CD4-positive, alpha-beta T cell treated with Interleukin-10 for 1 hour (primary cell): ENCODE data around the gene CLIC6.

Experiments used
- DNase-seq: peaks from one replicate; pipeline ENCODE4 v3.0.0-alpha.2; 2020

Gene CLIC6

GRCh38 chr21:34668803-34669148, at the start of gene CLIC6:
Gene CLIC6, plus strand, starts transcription at chr21:34668994. Its CDS starts 395 bp downstream, at chr21:34669389.
- no peak for DNase-seq

DNA sequence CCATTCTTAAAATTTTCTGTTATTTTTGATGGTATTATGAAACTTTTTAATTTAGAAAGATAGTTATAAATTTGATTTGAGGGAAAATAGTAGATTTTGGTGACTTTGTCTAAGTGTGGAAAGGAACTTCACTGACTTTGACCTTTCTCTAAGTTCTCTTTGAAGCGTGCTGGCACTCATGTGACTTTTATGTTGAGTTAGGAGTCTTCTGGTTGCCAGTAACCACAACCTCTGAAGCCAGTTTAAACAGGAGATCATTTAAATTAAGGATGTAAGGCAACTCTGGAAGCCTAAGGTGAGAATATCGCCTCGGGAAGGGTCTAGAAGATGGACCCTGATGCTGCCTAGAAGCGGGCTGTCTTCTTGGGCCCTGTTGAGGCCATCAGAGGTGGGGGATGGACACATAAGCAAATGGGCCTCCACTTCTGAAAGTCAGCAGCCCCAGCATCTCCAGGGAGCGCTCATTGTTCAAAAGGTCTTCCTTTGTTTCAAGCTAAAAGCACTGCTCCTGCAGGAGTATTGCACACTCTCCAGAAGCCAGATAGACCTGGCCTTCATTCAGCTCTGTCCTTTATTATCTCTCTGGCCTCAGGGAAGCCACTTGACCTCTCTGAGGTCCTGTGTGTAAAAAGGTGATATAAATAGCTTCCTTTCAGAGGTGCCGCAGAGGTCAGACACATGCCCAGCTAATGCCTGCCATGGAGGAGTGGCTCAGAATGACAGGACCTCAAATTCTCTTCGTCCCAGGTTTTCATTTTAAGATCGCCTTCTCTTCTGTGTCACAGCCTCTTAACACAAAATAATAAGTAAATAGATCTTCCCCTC, 48.7 kb upstream of the CLIC6 start:
- no peak for DNase-seq

GRCh38 chr21:34621434-34622350, 47.1 kb upstream of the CLIC6 start:
- no peak for DNase-seq

DNA sequence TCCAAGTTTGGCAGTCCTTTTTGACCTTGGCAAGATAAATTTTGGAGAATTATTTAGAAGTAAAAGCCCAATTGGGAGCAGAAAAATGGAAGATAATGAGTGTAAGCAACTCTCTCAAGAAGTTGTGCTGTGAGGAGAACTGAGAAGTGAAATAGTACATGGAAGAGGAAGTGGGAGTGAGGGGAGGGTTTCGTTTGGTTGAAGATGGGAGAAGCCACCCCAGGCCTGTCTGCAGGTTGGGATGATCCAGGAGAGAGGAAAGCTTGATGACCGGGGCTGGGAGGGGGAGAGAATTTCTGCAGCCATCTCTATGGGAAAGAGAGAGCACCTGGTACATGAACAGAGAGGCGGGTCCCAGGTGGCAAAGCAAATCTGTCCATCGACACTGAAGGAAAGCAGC, 45.3 kb upstream of the CLIC6 start:
- no peak for DNase-seq

GRCh38 chr21:34625030-34625593, 43.7 kb upstream of the CLIC6 start:
- DNase-seq = no peak

DNA sequence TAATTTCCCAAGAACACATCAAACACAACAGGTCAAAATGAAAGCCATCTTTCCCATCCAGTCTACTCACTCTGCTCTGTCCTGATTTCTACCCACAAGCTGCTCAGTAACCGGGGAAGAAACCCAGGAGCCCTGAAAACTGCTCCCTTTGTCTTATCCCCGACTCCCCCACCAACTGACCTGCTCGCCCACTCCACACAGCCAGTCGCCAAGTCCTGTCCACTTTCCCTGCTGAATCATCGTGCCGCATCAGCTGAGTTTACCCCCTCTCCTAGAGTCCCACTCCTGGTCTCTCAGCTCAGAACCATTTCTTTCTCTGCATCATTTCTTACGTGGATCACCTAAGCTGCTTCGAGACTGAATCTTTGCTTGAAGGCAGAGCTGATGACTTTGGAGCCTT, 42.7 kb upstream of the CLIC6 start:
- DNase-seq = no peak

- peak; percentile 64 for DNase-seq
Measured at GRCh38 chr21:34630536-34631143, 38.2 kb upstream of the CLIC6 start.

DNA sequence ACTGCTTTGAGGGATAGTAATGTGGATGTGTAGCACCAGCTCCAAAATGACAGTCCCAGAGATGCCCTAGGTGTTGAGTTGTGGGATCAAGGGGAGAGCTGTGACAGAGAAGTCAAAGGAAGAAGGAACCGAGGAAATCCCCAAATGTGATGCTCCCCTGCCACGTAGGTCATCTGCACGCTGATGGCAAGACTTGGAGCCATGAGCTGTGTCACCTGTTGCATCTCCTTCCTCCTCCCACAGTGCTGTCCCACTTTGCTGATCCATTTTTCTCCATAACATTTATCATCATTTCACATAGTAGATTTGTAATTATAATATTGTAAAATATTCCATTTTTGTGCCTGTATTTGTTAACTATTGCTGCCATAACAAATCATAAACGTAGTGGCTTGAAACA, 36.3 kb upstream of the CLIC6 start:
- no peak for DNase-seq

DNA sequence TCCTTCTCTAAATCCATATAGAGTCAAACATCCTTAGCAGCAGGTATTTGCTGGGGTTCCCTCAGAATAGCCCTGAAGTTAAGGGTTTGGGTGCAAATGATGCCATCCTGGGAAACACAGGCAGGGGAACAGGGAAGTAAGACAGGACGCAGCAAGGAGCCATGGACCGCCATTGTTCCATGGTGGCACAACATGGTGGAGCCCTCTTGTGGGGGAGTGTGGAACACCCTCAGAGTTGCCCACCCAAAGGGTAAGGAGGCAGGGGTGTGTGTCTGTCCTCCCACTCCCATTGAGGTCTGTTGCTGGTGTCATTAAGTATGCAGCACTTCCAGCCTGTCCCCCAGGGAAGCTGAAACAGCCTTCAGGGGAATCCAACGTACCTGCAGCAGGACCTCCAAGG, 33.5 kb upstream of the CLIC6 start:
- DNase-seq = no peak

- no peak for DNase-seq
Measured at GRCh38 chr21:34636961-34637360, 31.8 kb upstream of the CLIC6 start.

DNA sequence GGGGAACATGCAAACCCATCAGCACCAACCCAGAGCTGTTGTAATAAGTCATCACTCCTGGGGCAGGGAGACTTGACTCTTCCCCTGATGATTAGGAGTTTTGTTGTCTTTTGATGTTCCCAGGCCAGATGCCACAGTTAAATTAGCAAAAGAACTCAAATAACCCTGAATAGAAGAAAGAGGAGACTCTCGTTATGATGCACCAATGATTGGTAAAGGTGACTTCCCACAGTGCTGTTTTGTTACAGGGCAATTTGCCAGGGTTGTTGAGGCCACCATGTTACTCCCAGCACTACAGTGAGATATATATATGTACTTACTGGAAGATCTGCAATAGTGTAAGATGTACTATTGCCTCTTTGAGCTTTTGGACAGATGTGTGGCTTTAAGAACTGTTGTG, 29.5 kb upstream of the CLIC6 start:
- DNase-seq = no peak

DNA sequence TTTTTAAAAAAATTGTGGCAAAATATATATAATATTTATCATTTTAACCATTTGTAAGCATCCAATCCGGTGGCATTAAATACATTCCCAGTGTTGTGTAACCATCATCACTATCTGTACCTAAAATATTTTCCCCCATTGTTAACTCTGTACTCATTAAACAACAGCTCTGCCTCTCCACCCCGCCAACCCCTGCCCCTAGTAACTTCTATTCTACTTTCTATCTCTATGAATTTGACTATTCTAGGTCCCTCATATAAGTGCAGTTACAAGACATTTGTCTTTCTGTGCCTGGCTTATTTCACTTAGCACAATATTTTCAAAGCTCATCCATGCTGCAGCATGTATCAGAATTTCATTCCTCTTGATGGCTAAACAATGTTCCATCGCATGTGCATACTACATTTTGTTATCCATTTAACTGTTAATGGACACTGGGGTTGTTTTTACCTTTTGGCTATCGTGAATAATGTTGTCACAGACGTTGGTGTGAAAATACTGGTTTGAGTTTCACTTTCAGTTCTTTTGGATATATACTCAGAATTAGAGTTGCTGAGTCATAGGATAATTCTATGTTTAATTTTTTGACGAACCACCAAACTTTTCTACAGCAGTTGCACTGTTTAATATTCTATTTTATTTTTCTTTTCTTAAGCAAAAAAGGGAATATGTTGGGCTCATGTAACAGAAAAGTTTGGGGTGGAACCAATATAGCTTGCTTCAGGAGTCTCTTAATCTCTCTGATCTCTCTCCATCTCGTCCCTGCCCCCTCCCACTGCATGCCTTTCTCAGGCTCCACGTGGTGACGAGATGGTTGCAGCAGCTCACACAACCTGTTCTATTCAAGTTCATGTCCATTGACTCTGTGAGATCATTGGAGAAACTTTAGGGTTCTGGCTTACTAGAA, 28.7 kb upstream of the CLIC6 start:
- peak; percentile 21 for DNase-seq

- DNase-seq = no peak
Measured at GRCh38 chr21:34640858-34641257, 27.9 kb upstream of the CLIC6 start.

GRCh38 chr21:34642211-34643075, 26.4 kb upstream of the CLIC6 start:
- DNase-seq = no peak

GRCh38 chr21:34644825-34645224, 24.0 kb upstream of the CLIC6 start:
- DNase-seq = no peak

GRCh38 chr21:34647555-34647954, 21.2 kb upstream of the CLIC6 start:
- no peak for DNase-seq

DNA sequence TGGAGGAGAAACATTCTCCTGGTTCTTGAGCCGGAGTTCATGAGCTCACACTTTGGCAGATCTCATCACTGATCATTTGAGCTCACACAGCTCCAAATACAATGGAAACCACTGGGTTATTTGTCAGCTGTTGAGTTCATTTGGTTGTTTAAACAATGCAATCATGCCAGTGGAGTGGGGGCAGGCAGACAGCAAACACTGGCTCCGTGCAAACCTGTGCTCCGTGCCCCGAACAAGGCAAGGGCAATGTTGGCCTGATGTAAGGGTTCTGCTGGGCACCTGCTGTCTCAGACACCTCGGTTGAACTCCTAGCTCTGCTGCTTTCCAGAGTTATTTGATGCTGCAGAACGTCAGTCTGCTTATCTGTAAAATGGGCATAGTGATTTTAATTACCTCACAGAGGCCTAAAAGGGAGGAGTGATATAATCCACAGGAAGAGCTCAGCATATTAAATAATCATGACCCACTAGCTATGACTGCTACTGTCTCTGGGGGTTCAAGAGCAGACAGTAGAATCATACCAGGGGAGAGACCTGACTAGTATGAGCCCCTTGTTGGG, 20.0 kb upstream of the CLIC6 start:
- DNase-seq = no peak

GRCh38 chr21:34649400-34649799, 19.4 kb upstream of the CLIC6 start:
- no peak for DNase-seq

DNA sequence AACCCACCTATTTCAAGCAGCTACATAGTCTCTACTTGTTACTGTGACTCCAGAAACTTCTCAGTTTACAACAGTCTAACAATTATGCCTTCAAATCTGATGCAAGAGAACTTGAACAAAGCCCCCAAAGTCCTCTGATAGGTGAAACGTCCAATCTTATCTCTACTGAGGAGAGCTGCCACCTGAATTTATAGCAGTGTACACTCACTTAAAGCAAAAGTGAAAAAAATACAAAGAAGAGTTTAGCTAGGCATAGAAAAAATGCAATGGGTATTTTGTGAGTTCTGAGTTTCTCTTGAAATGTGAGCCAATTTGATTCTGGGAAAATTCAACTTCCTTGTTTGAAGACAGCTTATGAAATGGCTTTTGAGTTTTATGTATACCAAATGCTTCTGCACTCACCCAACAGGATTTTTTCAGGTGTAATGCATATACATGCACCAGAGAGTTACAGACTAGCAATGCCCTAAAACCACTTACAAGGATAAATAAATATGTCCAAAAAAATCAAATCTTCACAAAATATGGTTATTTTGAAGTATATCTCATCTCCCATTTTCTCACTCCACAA, 17.8 kb upstream of the CLIC6 start:
- no peak for DNase-seq

DNA sequence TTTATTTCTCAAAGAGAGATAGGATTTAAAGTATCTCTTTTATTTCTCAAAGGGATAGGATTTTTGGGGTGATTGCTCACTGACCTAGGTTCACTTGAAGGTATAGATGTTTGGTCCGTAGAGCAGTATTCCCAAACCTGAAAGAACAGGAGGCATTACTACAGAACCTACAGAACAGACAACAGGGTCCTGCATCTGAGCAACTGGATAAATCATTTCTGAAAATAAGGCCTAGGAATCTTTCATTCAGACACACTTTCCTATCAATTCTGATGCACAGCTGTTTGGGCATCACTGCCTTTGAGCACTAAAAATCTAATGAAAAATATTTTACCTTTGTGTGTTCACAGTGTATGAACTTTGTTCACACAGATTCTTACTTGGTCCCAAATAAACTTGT, 17.2 kb upstream of the CLIC6 start:
- DNase-seq = no peak

DNA sequence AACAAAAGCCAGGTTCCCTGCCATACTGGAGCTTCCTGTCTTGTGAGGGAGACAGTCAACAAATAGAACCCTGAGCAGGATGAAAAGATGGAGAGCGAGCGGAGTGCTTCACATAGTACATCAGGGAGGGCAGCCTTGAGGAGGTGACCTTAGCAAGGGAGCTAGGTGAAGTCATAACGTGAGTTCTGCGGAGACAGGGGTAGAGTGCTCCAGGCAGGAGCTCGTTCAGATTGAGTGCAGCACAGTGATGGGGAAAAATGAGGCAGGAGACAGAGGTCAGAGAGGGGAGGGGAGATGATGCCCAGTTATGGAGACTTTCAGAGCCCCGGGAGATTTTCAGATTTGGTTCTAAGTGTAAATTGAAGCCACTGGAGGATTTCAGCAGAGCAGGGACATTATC, 15.3 kb upstream of the CLIC6 start:
- no peak for DNase-seq
